Peyer's patch (tissue), 4 donors: ENCODE measurements around the gene RNF150. TPM values are rescaled to one million over a fixed set of nuclear protein-coding genes. Genes with fewer than 3 reads are reported as not detected.
"Not testable (repeated sequence)": the region's sequence is repeated elsewhere in the genome, so short reads cannot be mapped to it uniquely, and the experiment has no call there.

ENCODE experiments used
- DNase-seq, 3 donors: peaks; one replicate each; pipeline ENCODE4 v3.0.0-alpha.2; 2017 to 2019
- H3K27ac ChIP-seq, 4 donors: fragments of 200-600 bp; sonication (generic); one replicate each; pipeline ENCODE4 v1.5.1; 2016 to 2019
- H3K27me3 ChIP-seq, 2 donors: fragments of 200-600 bp; sonication (generic); one replicate each; pipeline ENCODE4 v1.5.1; 2019
- H3K36me3 ChIP-seq, 3 donors: fragments of 200-600 bp; sonication (generic); one replicate each; pipeline ENCODE4 v1.5.1; 2016 to 2019
- H3K4me1 ChIP-seq, 4 donors: fragments of 200-600 bp; sonication (generic); one replicate each; pipeline ENCODE4 v1.5.1; 2016 to 2019
- H3K4me3 ChIP-seq, 4 donors: fragments of 200-600 bp; sonication (generic); 1 replicate in 3 of 4; 2 replicates in 1 of 4; pipeline ENCODE4 v1.5.1; 2016 to 2019; ENCODE audit warnings: mild to moderate bottlenecking in 1 of 4
- H3K9me3 ChIP-seq, 4 donors: fragments of 200-600 bp; sonication (generic); one replicate each; pipeline ENCODE4 v1.5.1; 2016 to 2019; ENCODE audit warnings: mild to moderate bottlenecking in 1 of 4
- CTCF ChIP-seq, 6 experiments: fragments of 450-650 bp in 4 of 6; fragments of 200-600 bp in 2 of 6; sonication (generic) in 1 of 6; IDR thresholded peaks; one replicate each; pipeline ENCODE4 v1.5.1; 2017 to 2019; ENCODE audit warnings: antibody characterized with exemption in 6 of 6, mild to moderate bottlenecking in 3 of 6, moderate library complexity in 1 of 6
- POLR2A ChIP-seq, 2 donors: fragments of 450-650 bp; IDR thresholded peaks; one replicate each; pipeline ENCODE4 v1.5.1; 2017; ENCODE audit warnings: antibody characterized with exemption in 2 of 2, mild to moderate bottlenecking in 2 of 2, moderate library complexity in 2 of 2
- total RNA-seq, 4 donors: library from RNA; depleted of rRNA; stranded (reverse); fragments of >200 nt; gene quantifications; one replicate each; pipeline ENCODE4 v1.1.0, GENCODE V29; 2016

Gene RNF150
- total RNA-seq, 4 donors from 2014 or later: 1.2 to 9.9 (median 2.5) TPM

GRCh38 chr4:140816806-140817510, 316.3 kb downstream of the RNF150 start:
- H3K4me1 ChIP-seq: no peaks in the 10 kb centered on the region
- no peak overlapping the region for H3K4me3 ChIP-seq
- H3K27ac ChIP-seq: no peak overlapping the region
- H3K9me3 ChIP-seq: no peaks in the 10 kb centered on the region
- DNase-seq: no peak
- no peaks in the 10 kb centered on the region for H3K27me3 ChIP-seq
- no peaks in the 10 kb centered on the region for H3K36me3 ChIP-seq
- TF ChIP-seq CTCF (IDR thresholded peaks at IDR 0.05) (no peak), POLR2A (IDR thresholded peaks at IDR 0.05) (no peak)

- Histone ChIP-seq H3K27ac (no peak overlapping the region), H3K4me3 (no peak overlapping the region), H3K36me3 (no peaks in the 10 kb centered on the region), H3K27me3 (no peaks in the 10 kb centered on the region), H3K9me3 (no peaks in the 10 kb centered on the region), H3K4me1 (peaks cover 0 to 7% (median 0%) of the 10 kb centered on the region in 4 donors)
- no peak for DNase-seq
- TF ChIP-seq CTCF (IDR thresholded peaks at IDR 0.05) (no peak), POLR2A (IDR thresholded peaks at IDR 0.05) (no peak)
These were observed 319.5 kb downstream of the RNF150 start for GRCh38 chr4:140813804-140814203.

GRCh38 chr4:140812916-140813315, 320.4 kb downstream of the RNF150 start:
- Histone ChIP-seq H3K4me3 (no peak overlapping the region), H3K27ac (no peak overlapping the region), H3K9me3 (no peaks in the 10 kb centered on the region), H3K27me3 (no peaks in the 10 kb centered on the region), H3K4me1 (peaks cover 0 to 7% (median 0%) of the 10 kb centered on the region in 4 donors), H3K36me3 (no peaks in the 10 kb centered on the region)
- no peak for TF ChIP-seq CTCF (IDR thresholded peaks at IDR 0.05)
- TF ChIP-seq POLR2A (IDR thresholded peaks at IDR 0.05): no peak
- DNase-seq: no peak

GRCh38 chr4:140811429-140811828, 321.8 kb downstream of the RNF150 start:
- TF ChIP-seq CTCF (IDR thresholded peaks at IDR 0.05) (no peak), POLR2A (IDR thresholded peaks at IDR 0.05) (no peak)
- H3K27me3 ChIP-seq: no peaks in the 10 kb centered on the region
- no peak for DNase-seq

GRCh38 chr4:140810591-140811169, 322.6 kb downstream of the RNF150 start:
- H3K27me3 ChIP-seq, H3K4me3 ChIP-seq, H3K36me3 ChIP-seq, H3K9me3 ChIP-seq, H3K4me1 ChIP-seq, DNase-seq, H3K27ac ChIP-seq: not testable (repeated sequence)

More at GRCh38 chr4:140811429-140811828, 321.8 kb downstream of the RNF150 start:
- no peak overlapping the region for H3K4me3 ChIP-seq
- no peaks in the 10 kb centered on the region for H3K9me3 ChIP-seq
- H3K27ac ChIP-seq: no peak overlapping the region
- H3K4me1 ChIP-seq: peaks cover 0 to 7% (median 0%) of the 10 kb centered on the region in 4 donors
- no peaks in the 10 kb centered on the region for H3K36me3 ChIP-seq

Other genes starting within 250 kb of the RNF150 start
- gene ZNF330, start 87.4 kb upstream of the RNF150 start, total RNA-seq: 10 to 100 TPM; 10.9 to 56.9 (median 20.5) TPM